HEK293T (cell line): Measurements from ENCODE around the gene TXNL4A.

Experiments used
- ARNT ChIP-seq: fragments of 450-650 bp; IDR thresholded peaks from 2 replicates; pipeline ENCODE4 v1.6.1; 2017; ENCODE audit warnings: mild to moderate bottlenecking
- BHLHE40 ChIP-seq: fragments of 450-650 bp; IDR thresholded peaks from 2 replicates; pipeline ENCODE4 v1.6.1; 2016; ENCODE audit warnings: mild to moderate bottlenecking, moderate library complexity, borderline replicate concordance
- FOXK2 ChIP-seq: fragments of 450-650 bp; IDR thresholded peaks from 2 replicates; pipeline ENCODE4 v1.6.1; 2016; ENCODE audit warnings: mild to moderate bottlenecking
- FOXM1 ChIP-seq: fragments of 450-650 bp; IDR thresholded peaks from 2 replicates; pipeline ENCODE4 v1.6.1; 2017; ENCODE audit warnings: mild to moderate bottlenecking, borderline replicate concordance
- LEF1 ChIP-seq: fragments of 450-650 bp; IDR thresholded peaks from 2 replicates; pipeline ENCODE4 v1.6.1; 2017; ENCODE audit warnings: mild to moderate bottlenecking, borderline replicate concordance
- SP1 ChIP-seq: fragments of 450-650 bp; IDR thresholded peaks from 2 replicates; pipeline ENCODE4 v1.6.1; 2017
- TARDBP ChIP-seq: fragments of 450-650 bp; IDR thresholded peaks from 2 replicates; pipeline ENCODE4 v1.6.1; 2016
- ZNF384 ChIP-seq: fragments of 450-650 bp; IDR thresholded peaks from 2 replicates; pipeline ENCODE4 v1.6.1; 2016

DNA sequence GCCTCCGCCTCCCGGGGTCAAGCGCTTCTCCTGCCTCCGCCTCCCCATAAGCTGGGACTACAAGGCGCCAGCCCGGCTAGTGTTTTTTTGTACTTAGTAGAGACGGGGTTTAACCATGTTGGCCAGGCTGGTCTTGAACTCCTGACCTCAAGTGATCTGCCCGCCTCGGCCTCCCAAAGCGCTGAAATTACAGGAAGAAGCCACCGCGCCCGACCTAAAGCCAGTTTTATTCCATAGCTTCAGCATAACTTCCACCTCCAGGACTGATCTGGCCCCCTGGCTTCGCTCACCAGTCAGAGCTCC lies 783 bp upstream of the TXNL4A start:
- TF ChIP-seq FOXM1 (no peak), SP1 (no peak), LEF1 (no peak), ZNF384 (no peak), ARNT (no peak), TARDBP (no peak), FOXK2 (no peak), BHLHE40 (no peak)
